SK-N-SH treated with all-trans-retinoic acid at 6 μM for 48 hours (cell line): ENCODE data around the gene PAK5.

Experiments used
- ESRRG ChIP-seq: fragments of 250-450 bp; sonication (Bioruptor Pico); IDR thresholded peaks from 2 replicates; pipeline ENCODE4 v1.6.1; 2021; ENCODE audit warnings: mild to moderate bottlenecking
- RARB ChIP-seq: fragments of 250-450 bp; sonication (Bioruptor Pico); IDR thresholded peaks from 2 replicates; pipeline ENCODE4 v1.8.0; 2021; ENCODE audit warnings: mild to moderate bottlenecking, moderate library complexity
- TOX ChIP-seq: fragments of 250-450 bp; sonication (Bioruptor Pico); IDR thresholded peaks from 2 replicates; pipeline ENCODE4 v1.8.0; 2021; ENCODE audit warnings: mild to moderate bottlenecking, moderate library complexity, borderline replicate concordance
- ZC3H10 ChIP-seq: fragments of 250-450 bp; sonication (Bioruptor Pico); IDR thresholded peaks from 2 replicates; pipeline ENCODE4 v1.5.1; 2021; ENCODE audit warnings: mild to moderate bottlenecking, moderate library complexity
- ZFP3 ChIP-seq: fragments of 250-450 bp; sonication (Bioruptor Pico); IDR thresholded peaks from 2 replicates; pipeline ENCODE4 v1.5.0; 2020; ENCODE audit warnings: mild to moderate bottlenecking, moderate library complexity
- ZNF565 ChIP-seq: fragments of 450-650 bp; formaldehyde crosslinking; conservative IDR thresholded peaks from 2 replicates; pipeline ENCODE4 v1.5.0; 2020; ENCODE audit warnings: low read depth, mild to moderate bottlenecking, moderate library complexity
- ZNF8 ChIP-seq: fragments of 450-650 bp; formaldehyde crosslinking; IDR thresholded peaks from 2 replicates; pipeline ENCODE4 v1.5.0; 2020; ENCODE audit warnings: mild to moderate bottlenecking, moderate library complexity

- TF ChIP-seq ZNF8 (CRISPR knock-in tag) = no peak
- no peak for TF ChIP-seq TOX (CRISPR knock-in tag)
- no peak for TF ChIP-seq ZFP3 (CRISPR knock-in tag)
- TF ChIP-seq ZC3H10 (CRISPR knock-in tag) = no peak
- no peak for TF ChIP-seq RARB
- no peak for TF ChIP-seq ZNF565
- TF ChIP-seq ESRRG = no peak
Observed at GRCh38 chr20:9710685-9711084, 128.2 kb downstream of the PAK5 start.
